GM21526 (cell line): ENCODE results near the gene EML6.
"Not testable (repeated sequence)": the region's sequence is repeated elsewhere in the genome, so short reads cannot be mapped to it uniquely, and the experiment has no call there.

Experiments used
- ATAC-seq: cut with Tn5 transposase; IDR thresholded peaks from one replicate; pipeline ENCODE4 v1.9.1; 2021; ENCODE audit warnings: moderate library complexity; ENCODE audit not compliant: unreplicated experiment, low FRiP score

EML6 gene

DNA sequence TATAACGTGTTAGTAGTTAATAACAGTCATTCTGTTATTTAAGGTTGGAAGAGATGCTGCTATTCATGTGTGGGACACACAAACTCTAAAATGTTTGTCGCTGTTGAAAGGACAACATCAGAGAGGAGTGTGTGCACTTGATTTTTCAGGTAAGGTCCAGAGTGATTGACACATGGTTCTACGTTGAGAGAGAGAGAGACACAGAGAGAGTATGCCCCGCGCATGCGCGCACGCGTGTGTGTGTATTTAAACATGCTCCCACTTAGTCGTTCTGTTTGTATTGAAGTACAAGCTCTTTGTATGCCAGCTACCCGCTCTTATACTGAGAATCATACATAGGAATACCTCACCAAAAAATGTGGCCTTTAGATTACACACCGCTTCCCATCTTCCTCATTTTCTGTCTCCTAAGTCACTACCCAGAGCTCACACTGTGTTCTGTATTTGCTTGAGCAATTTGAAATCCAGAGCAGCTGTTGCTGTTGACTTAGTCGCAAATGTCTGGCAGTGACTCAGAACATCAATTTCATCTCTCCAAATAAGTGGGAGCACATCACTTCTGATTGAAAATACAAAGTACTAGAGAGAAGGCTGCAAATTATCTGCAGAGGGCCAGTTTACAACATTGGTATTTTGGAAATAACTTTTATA lies 148.1 kb downstream of the EML6 start:
- ATAC-seq = no peak

DNA sequence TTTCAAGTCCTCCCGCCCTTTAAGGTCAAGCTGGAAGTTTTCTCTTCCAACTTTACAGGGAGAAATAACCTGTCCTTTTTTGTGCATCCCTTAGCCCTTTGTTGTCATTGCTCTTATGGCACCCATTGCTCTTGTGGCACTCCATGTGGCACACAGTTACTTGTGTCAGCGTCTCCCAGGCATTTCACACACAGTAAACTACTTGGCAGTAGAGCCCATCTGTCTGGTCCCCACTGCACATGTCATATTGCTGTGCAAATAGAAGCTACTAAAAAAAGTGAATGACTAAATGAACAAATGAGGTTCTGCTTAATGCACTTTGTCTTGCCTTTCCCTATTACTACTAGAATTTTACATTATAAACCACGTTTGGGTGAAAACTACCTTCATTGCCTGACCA lies 149.3 kb downstream of the EML6 start:
- no peak for ATAC-seq

DNA sequence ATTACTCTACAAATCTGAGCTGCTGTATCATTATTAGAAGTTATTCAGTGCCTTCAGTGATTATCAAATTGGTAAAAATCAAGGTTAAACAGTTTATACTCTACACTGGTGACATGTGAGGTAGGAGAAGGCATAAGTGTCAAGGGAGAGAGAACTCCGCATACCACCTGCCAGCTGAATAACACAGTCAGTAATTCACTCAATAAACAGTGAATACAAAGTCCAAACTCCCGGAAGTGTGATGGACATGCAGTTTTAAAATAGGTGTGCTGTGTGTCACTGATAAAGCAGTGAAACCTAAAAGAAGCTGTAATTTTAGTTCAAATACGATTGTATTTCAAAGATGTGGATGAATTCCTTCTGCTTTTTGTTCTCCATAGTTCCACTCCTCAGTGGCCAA lies 149.8 kb downstream of the EML6 start:
- ATAC-seq = not testable (repeated sequence)

DNA sequence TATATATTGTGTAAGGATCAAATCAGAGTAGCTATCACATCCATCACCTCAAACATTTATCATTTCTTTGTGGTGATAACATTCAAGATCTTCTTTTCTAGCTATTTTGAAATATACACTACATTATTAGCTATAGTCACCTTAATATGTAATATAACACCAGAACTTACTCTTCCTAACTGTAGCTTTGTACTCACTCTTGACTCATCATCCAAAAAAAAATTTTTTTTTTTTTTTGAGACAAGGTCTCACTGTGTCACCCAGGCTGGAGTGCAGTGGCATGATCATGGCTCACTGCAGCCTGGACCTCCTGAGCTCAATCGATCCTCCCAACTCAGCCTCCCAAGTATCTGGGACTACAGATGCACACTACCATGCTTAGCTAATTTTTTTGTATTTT lies 153.3 kb downstream of the EML6 start:
- ATAC-seq = no peak

DNA sequence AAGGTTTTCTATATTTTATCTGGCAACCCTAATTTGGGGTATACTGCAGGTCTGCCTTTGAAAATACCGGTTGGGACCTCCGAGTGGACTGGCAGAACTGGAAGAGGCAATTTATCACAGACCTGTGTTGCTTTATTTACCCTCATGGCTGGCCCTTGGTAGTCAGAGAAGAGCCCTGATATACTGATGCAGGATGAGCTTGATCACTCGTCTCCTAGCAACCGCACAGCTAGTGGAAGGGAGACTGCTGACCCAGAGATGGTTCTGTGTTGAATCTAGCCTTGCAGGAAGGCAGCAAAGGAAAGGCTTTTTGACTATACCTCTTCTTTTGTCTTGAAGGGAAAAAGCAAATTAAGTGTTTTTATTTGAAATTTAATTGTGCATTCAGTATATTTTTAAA lies 154.7 kb downstream of the EML6 start:
- no peak for ATAC-seq

DNA sequence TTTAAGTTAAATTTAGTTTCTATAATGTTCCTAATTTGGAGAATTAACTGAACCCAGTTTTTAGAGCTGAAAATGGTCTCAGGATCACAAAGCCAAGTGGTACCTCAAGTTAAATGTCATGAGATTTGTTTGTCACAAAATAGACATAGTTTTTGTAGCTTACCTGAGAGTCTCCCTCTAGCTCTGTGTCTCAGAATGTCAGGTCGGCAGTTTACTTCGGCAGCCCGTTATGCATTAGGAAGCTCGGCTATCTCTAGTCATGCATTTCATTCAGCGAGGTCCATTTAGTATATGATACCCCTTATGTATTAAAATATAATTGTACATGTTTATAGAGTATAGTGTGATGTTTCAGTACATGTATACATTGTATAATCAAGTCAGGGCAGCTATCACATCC lies 155.6 kb downstream of the EML6 start:
- ATAC-seq = no peak

DNA sequence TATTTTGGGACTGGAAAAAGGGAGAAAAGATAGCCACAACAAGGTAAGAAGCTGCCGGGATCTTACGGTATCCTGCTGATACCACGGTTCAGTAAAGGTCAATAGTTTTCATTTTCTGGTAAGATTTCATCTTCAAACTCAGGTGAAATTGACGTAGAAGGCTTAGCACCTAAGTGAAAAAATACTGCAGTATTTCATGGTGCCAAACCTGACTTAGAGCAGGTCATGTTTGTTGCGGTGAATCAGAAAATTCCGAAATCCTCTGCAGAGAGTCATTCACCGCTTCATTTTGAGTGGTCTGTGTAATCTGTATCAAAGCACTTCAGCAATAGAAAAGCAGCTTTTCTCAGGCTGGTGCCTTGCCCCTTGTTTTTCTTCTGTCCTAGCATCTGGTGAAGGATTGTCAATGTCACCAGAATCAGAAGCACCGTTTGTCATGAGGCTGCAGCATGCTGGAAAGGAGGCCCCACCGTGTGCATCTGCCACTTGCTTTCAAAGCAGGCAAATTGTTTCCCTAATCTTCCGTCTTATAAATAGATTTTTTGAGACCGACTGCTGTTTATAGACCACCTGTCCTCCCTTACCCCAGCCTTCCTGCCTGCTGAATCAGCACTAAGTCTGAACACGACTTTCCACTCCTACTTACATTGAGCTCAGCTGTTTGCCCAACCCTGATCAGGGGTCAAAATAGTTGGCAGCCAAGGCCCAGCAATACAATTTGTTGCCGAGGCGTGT lies 156.3 kb downstream of the EML6 start:
- ATAC-seq = no peak

DNA sequence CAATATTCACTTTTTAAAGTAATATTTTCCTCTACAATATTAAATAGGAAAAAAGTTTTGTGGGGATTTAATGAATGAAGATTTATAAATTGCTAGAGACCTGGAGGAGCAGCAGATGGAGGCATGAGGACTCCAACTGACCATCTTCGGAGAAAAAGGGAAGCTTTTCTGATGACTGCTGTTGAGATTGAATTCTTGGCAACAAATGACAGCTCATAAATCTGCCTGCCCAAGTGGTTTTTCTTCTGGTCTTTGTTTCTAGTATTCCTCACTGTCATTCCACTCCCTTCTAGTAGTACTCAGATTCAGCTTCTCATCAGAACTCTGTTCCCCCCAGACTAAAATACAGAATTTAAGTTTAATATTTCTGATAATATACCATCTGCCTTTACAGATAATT lies 157.0 kb downstream of the EML6 start:
- no peak for ATAC-seq

DNA sequence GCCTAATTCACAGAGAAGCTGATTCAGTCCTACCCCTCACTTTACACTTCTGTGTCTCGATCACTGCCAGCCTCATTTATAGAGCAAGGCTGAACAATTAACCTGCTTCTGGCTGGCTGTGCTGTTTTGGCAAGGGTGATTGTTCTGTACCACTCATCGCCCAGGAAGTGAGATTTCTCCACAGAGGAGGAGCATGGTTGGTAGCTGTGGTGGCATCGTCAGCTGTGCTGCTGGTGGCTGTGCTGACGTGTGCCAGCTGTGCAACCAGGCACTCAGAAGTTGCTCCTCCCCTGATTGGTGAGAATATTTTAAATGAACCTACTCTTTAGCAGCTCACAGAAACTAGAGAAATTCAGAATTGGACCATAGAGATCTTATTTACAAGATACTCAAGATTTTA lies 158.3 kb downstream of the EML6 start:
- ATAC-seq = no peak

DNA sequence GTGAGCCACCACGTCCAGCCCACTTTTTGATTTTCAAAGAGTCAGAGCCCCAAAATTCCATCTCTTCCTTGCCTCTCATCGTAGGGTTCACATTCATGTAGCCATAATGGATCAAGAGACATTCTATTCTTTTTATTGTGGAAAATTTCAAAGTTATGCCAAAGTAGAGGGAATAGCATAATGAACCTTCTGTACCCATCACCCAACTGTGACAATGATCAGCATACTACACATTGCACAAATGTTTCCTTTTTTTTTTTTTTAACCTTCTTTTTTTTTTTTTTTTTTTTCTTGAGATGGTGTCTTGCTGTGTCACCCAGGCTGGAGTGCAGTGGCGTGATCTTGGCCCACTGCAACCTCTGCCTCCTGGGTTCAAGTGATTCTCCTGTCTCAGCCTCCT lies 162.4 kb downstream of the EML6 start:
- ATAC-seq = no peak

DNA sequence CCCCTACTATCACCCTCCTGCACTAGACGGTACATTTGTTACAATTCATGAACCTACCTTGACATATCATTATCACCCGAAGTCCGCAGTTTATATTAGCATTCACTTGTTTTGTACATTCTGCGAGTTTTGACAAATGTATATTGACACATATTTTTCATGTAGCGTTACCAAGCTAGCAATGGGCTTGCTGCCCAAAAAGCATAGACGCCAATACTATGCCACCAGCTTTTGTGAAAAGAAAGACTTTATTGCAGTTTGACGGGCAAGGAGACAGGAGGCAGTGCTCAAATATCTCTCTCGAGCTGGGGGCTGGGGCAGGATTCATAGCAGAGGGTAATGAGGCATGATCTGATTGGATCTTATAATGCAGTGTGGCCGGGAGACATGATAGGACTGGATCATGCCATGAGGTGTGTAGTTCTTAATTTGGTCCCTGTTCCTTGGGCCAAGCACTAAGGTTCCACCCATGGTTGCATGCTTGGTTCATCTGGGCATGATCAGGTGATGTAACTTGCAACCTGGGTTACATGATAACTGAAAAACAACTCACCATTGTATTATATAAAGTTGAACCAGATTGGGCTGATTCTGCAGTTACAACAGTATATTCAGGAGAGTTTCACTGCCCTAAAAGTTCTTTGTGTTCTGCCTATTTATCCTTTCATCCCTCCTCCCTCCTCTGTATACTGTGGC lies 164.5 kb downstream of the EML6 start:
- no peak for ATAC-seq

DNA sequence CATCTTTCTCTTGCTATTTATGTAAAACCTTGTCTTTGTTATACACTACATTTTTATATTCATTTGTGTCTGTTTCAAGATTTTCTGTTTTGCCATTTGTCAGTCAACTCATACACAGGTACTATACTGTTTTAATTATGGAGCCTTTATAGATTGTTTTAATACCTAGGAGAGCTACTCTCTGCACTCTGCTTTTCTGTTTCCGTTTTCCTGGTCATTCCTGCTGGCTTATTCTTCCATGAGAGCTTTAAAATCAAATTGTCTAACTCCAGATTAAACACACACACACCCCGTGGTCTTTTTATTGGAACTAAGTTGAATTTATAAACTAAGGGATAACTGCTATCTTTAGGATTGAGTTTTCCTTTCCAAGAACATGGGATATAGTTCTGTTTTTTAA lies 165.6 kb downstream of the EML6 start:
- ATAC-seq = no peak

DNA sequence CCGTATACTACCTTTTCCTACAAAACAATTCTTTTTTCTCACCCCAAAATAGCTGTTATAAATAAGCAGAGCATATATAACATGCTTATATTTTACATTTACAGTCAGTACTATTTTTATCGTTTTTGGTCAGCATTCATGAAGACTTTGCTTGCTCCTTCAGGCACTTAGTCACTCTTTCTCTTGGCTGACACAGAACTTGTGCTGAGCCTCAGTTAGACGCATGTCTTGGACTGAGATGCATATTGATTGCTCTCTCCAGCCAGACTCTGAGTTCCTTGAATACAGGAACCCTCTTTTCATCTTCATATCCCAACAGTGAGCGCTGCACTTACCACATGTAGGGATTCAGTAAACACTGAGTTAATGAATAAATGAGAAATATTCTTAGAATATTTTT lies 168.4 kb downstream of the EML6 start:
- no peak for ATAC-seq

DNA sequence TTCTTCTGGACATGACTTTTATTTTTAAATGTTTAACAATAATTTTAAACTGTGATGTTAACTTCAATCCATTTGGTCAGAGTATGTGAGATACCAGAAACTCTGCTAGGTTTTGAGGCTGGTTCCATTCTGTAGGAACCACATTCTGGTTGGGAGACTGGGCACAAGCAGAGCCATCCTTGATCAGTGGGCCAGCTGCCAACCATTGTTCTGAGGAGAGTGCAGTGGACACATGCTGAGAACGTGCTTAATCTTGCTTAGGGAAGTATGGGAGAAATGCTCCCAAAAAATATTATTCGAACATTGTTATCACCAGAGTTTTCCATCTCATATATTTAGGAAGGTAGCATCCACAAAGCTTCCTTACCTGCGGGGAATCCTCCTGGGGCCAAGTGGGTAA lies 171.0 kb downstream of the EML6 start:
- no peak for ATAC-seq

DNA sequence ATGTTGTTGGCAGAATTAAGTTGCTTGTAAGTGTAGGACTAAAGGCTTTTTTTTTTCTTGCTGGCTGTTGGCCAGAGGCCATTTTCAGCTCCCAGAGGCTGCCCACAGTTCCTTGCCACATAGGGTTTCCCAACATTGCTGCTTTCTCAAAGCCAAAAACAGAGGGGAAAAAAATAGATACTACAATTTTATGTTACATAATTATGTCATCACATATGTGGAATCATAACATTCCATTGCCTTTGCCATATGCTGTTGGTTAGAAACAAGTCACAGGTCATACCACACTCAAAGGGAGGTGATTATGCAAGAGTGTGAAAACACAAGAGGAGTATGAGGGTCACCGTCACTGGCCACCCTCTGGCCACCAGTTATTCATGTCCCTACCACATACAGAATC lies 172.3 kb downstream of the EML6 start:
- no peak for ATAC-seq

DNA sequence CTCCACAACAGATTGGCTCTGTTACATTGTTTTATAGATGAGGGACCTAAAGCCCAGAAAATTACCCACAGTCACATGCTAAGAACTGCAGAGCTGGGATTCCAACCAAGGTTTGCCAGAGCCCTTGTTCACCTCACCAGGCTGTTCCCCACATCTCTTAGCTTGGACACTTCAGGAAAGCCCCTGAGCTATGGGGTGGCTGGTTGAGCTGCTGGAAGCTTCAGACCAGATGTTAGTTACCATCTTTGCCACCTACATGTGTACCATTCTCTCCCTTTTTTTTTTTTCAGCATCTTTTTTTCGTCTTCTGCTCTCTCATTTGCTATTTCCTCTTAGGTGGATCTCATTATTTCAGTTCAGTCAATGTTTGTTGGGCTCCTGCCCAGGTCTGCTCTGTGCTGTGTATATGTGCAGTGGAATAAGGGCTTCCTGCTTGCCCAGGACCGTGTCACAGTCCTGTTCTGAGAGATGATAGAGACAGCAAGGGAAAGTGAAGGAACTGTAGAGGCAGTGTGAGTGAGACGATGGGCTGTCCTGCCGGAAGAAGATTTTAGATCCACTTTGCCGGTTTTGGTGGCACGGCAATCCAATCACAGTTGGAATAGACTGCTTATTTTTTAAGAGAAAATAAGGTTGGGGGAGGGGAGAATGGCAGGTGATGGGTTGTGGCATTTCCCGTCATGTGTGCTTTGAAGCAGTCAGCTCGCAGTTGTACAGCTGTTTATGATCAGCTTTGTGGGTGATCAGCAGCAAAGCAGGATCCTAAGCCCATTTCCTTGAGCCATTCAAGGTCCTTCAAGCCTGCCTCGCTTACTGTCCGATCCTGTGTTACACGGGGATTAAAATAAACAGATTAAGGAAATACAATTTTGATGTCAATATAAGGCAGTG lies 174.2 kb downstream of the EML6 start:
- no peak for ATAC-seq

DNA sequence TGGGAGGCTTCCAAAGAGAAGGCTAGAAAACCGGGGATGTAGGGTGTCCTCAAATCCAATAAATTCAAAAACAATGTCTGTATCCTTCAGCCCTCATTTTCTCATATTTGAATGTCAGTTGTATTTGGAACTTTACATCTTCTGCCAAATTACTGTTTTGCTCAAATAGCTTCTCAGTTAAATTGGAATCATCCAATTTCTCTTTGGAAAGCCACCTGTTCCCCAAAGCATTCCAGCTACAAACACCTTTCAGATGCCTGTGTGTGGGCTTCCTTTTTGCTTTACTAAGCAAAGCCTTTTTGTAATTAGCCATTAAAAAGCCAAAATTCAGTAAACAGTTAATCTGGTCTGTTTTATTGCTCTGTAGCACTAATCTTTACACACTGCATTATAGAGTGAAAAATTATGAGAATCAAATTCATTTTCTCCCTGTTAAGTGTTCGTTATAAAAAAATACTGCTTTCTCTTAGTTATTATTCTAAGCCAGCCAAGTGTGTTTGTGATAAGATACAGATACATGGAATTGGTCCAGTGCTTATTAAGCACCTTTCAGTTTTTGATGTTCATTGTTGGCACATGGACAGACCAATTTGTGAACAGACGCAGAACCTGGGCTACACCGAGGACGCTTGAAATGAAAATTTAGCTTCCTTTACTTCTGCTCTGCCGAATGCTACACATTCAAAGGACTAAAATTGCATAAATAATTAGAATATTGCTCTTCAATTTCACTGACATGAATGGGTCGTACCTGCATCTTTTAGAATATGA lies 175.2 kb downstream of the EML6 start:
- ATAC-seq = no peak

DNA sequence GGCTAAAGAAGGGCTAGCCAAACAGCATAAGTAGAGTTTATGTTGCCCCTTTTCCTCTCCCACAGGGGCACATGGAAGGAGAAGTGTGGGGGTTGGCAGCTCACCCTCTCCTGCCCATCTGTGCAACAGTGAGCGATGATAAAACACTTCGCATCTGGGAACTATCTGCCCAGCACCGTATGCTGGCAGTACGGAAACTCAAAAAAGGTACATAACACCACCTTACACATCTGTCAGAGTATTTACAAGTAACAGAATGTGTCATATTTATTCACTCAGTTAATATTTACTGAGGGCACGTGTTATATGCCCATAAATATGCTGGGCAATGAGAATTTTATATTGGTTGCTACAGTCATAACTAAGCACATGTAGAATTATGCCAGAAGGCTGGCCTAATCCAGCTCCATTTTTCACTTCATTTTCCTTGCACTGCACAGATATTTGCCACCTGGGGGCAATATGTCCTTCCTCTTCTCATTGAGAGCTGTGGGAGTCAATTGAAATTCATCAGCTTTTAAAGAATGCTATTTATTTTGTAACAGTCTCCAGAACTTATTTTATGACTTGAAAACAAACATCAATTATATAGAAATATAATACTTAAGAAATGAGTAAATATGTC lies 176.2 kb downstream of the EML6 start:
- ATAC-seq = no peak

DNA sequence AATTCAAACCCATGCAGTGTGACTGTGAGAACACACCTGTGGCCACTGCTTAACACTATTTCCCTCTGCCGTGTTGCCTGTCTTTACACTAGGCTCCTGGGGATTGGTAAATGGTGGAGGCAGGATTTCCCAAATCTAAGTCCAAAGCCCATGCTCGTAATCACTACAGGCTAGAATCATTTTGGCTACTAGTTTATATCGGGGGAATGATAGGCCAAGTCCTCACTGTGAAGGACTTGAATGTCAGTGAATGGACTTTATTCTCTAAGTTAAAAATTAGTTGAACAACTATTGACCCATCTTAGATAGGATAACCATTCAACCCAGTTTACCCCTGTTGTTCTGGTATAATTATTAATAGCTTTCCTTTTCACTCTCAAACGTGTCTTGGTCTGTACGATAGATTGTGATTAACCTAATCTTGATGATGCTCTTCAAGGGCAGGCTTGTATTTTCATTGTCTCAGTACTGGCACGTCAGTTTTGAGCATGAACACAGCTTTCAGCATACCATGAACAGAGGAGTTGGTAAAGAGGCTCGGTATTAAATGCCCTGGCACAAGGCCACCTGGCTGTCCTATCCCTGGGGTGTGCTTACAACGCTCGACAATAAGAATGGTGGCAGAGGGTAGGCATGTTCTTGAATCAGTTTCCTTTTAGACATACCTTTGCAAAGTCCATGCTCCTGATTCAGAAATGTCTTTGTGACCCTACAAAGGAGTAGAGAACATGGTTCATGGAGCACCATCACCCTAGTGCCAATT lies 177.9 kb downstream of the EML6 start:
- no peak for ATAC-seq
